ENCODE measurements around the gene RAE1.

DNA sequence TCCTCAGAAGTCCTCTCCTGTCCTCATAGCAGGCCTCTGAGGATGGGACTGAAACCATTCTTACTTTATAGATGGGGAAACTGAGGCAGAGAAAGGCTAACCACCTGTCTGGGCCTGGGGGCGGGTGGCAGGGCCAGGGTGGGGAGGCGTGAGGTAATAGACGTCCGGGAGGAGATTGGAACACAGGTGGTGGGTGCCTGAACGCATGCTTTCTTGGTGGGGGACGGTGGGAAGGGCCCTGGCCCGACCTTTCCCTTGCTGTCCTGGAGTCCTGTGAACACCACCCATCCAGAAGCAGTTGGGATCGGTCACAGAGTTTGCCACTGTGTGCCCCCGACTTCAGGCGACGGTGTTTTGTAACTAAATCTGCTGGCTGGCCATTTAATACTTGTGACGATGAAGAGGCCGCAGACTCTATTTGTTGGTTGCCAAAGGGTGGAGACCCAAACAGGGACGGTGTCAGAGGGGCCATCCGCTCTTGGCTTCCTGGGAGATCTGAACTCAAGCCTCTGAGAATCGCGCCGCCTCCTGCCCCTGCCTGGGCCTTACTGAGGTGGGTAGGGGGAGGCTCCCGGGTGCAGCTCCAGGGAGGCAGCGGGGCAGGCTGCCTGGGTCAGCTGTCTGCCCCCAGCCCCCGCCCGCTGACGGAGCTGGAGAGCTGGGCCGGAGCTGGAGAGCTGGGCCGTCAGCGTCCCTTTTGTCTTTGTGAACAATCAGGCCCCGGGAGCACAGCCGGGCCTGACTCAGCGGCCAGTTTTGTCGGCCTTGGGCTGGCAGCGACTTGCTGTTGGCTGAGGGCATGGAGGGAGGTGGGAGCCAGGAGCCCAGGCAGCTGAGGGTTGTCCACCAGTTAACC lies 44.3 kb downstream of the RAE1 start:
- TF ChIP-seq, protein P1, sequence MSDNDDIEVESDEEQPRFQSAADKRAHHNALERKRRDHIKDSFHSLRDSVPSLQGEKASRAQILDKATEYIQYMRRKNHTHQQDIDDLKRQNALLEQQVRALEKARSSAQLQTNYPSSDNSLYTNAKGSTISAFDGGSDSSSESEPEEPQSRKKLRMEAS (IDR thresholded peaks at IDR 0.05) = no peak
- TF ChIP-seq, protein P2, sequence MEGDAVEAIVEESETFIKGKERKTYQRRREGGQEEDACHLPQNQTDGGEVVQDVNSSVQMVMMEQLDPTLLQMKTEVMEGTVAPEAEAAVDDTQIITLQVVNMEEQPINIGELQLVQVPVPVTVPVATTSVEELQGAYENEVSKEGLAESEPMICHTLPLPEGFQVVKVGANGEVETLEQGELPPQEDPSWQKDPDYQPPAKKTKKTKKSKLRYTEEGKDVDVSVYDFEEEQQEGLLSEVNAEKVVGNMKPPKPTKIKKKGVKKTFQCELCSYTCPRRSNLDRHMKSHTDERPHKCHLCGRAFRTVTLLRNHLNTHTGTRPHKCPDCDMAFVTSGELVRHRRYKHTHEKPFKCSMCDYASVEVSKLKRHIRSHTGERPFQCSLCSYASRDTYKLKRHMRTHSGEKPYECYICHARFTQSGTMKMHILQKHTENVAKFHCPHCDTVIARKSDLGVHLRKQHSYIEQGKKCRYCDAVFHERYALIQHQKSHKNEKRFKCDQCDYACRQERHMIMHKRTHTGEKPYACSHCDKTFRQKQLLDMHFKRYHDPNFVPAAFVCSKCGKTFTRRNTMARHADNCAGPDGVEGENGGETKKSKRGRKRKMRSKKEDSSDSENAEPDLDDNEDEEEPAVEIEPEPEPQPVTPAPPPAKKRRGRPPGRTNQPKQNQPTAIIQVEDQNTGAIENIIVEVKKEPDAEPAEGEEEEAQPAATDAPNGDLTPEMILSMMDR (IDR thresholded peaks at IDR 0.05 in 2 of 3, conservative IDR thresholded peaks at IDR 0.05 in 1 of 3; ENCODE audit: borderline replicate concordance in 1 of 3, insufficient read depth in 1 of 3, low read depth in 2 of 3, low read length in 2 of 3) = no peak
- TF ChIP-seq POLR2A (IDR thresholded peaks at IDR 0.05; ENCODE audit: borderline replicate concordance, extremely low read depth, insufficient read depth, insufficient read length) = no peak
- no peak for TF ChIP-seq EZH2phosphoT487 (IDR thresholded peaks at IDR 0.05; ENCODE audit: borderline replicate concordance)
- TF ChIP-seq, protein P3, sequence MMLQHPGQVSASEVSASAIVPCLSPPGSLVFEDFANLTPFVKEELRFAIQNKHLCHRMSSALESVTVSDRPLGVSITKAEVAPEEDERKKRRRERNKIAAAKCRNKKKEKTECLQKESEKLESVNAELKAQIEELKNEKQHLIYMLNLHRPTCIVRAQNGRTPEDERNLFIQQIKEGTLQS (IDR thresholded peaks at IDR 0.05) = no peak
- TF ChIP-seq, protein P4, sequence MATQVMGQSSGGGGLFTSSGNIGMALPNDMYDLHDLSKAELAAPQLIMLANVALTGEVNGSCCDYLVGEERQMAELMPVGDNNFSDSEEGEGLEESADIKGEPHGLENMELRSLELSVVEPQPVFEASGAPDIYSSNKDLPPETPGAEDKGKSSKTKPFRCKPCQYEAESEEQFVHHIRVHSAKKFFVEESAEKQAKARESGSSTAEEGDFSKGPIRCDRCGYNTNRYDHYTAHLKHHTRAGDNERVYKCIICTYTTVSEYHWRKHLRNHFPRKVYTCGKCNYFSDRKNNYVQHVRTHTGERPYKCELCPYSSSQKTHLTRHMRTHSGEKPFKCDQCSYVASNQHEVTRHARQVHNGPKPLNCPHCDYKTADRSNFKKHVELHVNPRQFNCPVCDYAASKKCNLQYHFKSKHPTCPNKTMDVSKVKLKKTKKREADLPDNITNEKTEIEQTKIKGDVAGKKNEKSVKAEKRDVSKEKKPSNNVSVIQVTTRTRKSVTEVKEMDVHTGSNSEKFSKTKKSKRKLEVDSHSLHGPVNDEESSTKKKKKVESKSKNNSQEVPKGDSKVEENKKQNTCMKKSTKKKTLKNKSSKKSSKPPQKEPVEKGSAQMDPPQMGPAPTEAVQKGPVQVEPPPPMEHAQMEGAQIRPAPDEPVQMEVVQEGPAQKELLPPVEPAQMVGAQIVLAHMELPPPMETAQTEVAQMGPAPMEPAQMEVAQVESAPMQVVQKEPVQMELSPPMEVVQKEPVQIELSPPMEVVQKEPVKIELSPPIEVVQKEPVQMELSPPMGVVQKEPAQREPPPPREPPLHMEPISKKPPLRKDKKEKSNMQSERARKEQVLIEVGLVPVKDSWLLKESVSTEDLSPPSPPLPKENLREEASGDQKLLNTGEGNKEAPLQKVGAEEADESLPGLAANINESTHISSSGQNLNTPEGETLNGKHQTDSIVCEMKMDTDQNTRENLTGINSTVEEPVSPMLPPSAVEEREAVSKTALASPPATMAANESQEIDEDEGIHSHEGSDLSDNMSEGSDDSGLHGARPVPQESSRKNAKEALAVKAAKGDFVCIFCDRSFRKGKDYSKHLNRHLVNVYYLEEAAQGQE (IDR thresholded peaks at IDR 0.05; ENCODE audit: low read depth) = no peak
- TF ChIP-seq RAD21 (IDR thresholded peaks at IDR 0.05; ENCODE audit: low read depth) = no peak
- TF ChIP-seq YY1 (IDR thresholded peaks at IDR 0.05; ENCODE audit: extremely low read depth, insufficient replicate concordance, low read depth, low read length) = no peak
- no peak for TF ChIP-seq JUND (IDR thresholded peaks at IDR 0.05)
- no peak for TF ChIP-seq CEBPB (IDR thresholded peaks at IDR 0.05; ENCODE audit: low read depth)
- TF ChIP-seq, protein P5, sequence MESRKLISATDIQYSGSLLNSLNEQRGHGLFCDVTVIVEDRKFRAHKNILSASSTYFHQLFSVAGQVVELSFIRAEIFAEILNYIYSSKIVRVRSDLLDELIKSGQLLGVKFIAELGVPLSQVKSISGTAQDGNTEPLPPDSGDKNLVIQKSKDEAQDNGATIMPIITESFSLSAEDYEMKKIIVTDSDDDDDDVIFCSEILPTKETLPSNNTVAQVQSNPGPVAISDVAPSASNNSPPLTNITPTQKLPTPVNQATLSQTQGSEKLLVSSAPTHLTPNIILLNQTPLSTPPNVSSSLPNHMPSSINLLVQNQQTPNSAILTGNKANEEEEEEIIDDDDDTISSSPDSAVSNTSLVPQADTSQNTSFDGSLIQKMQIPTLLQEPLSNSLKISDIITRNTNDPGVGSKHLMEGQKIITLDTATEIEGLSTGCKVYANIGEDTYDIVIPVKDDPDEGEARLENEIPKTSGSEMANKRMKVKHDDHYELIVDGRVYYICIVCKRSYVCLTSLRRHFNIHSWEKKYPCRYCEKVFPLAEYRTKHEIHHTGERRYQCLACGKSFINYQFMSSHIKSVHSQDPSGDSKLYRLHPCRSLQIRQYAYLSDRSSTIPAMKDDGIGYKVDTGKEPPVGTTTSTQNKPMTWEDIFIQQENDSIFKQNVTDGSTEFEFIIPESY (IDR thresholded peaks at IDR 0.05; ENCODE audit: extremely low read depth, insufficient replicate concordance, low read length) = no peak
- no peak for TF ChIP-seq EGR1 (IDR thresholded peaks at IDR 0.05; ENCODE audit: low read depth)
- no peak for TF ChIP-seq SIN3A (IDR thresholded peaks at IDR 0.05; ENCODE audit: low read depth)

Data from HCT116 (cell line).